ENCODE data around the gene FAM81A.
A peak's percentile ranks its signal among the peaks of the same experiment; 100 is the strongest.

Gene FAM81A

GRCh38 chr15:59492389-59493377 is 54.7 kb downstream of the FAM81A start:
- H3K27ac ChIP-seq (ENCODE audit: low read depth, low read length) = no peak overlapping the region
- no peak overlapping the region for H4K91ac ChIP-seq (ENCODE audit: low read depth, low read length)
- H4K8ac ChIP-seq (ENCODE audit: low read depth, low read length) = no peak overlapping the region
- no peak overlapping the region for H3K9ac ChIP-seq (ENCODE audit: low read length)
- H3K23ac ChIP-seq (ENCODE audit: low read length) = no peak overlapping the region
- no peak overlapping the region for H3K14ac ChIP-seq (ENCODE audit: low read length)
- H3K9me3 ChIP-seq (ENCODE audit: insufficient read depth, low read depth, low read length) = no peaks in the 10 kb centered on the region
- H3K4me3 ChIP-seq (ENCODE audit: low read depth, low read length) = no peak overlapping the region
- no peak overlapping the region for H4K12ac ChIP-seq (ENCODE audit: low read depth, low read length)
- H2BK5ac ChIP-seq (ENCODE audit: low read depth, low read length, poor library complexity) = no peak overlapping the region
- no peak overlapping the region for H2AFZ ChIP-seq (ENCODE audit: insufficient read depth, low read length, poor library complexity)
- no peak overlapping the region for H3K18ac ChIP-seq (ENCODE audit: low read length)
- no peaks in the 10 kb centered on the region for H3K27me3 ChIP-seq (ENCODE audit: insufficient read depth, low read length)
- H2BK120ac ChIP-seq (ENCODE audit: insufficient read depth, low read length, poor library complexity) = no peak overlapping the region
- H3K4ac ChIP-seq (ENCODE audit: low read depth, low read length) = no peak overlapping the region
- no peaks in the 10 kb centered on the region for H3K79me2 ChIP-seq (ENCODE audit: control insufficient read depth, insufficient read depth, low read length, poor library complexity)
- no peak overlapping the region for H2AK5ac ChIP-seq (ENCODE audit: low read length)
- H3K4me2 ChIP-seq (ENCODE audit: low read length) = no peak overlapping the region
- DNase-seq = peak; percentile 56 to 82
- H3K36me3 ChIP-seq (ENCODE audit: control insufficient read depth in 1 of 2, insufficient read depth in 2 of 2, low read length in 2 of 2) = no peaks in the 10 kb centered on the region
- no CpG with 5 or more reads among the region's 11 CpGs for whole genome bisulfite sequencing (ENCODE audit: extremely low coverage, insufficient coverage, insufficient read length)
- no peaks in the 10 kb centered on the region for H3K79me1 ChIP-seq (ENCODE audit: low read length)
- H3K4me1 ChIP-seq (ENCODE audit: control insufficient read depth in 1 of 2, insufficient read depth in 2 of 2, low read length in 2 of 2) = no peaks in the 10 kb centered on the region
- no peak overlapping the region for H2BK12ac ChIP-seq (ENCODE audit: low read length)

- Histone ChIP-seq H4K12ac (ENCODE audit: low read depth, low read length) (no peak overlapping the region), H3K23ac (ENCODE audit: low read length) (no peak overlapping the region), H3K79me2 (ENCODE audit: control insufficient read depth, insufficient read depth, low read length, poor library complexity) (no peaks in the 10 kb centered on the region), H2AK5ac (ENCODE audit: low read length) (no peak overlapping the region), H2BK120ac (ENCODE audit: insufficient read depth, low read length, poor library complexity) (no peak overlapping the region), H4K91ac (ENCODE audit: low read depth, low read length) (no peak overlapping the region), H3K79me1 (ENCODE audit: low read length) (no peaks in the 10 kb centered on the region), H3K9me3 (ENCODE audit: insufficient read depth, low read depth, low read length) (no peaks in the 10 kb centered on the region), H3K14ac (ENCODE audit: low read length) (no peak overlapping the region), H3K4ac (ENCODE audit: low read depth, low read length) (no peak overlapping the region), H2BK12ac (ENCODE audit: low read length) (no peak overlapping the region), H3K36me3 (ENCODE audit: control insufficient read depth in 1 of 2, insufficient read depth in 2 of 2, low read length in 2 of 2) (no peaks in the 10 kb centered on the region), H3K27me3 (ENCODE audit: insufficient read depth, low read length) (no peaks in the 10 kb centered on the region), H2AFZ (ENCODE audit: insufficient read depth, low read length, poor library complexity) (no peak overlapping the region), H2BK5ac (ENCODE audit: low read depth, low read length, poor library complexity) (no peak overlapping the region), H3K9ac (ENCODE audit: low read length) (no peak overlapping the region), H3K4me3 (ENCODE audit: low read depth, low read length) (no peak overlapping the region), H3K27ac (ENCODE audit: low read depth, low read length) (no peak overlapping the region), H3K4me2 (ENCODE audit: low read length) (no peak overlapping the region), H4K8ac (ENCODE audit: low read depth, low read length) (no peak overlapping the region), H3K4me1 (ENCODE audit: control insufficient read depth in 1 of 2, insufficient read depth in 2 of 2, low read length in 2 of 2) (no peaks in the 10 kb centered on the region), H3K18ac (ENCODE audit: low read length) (no peak overlapping the region)
- DNase-seq = peak; percentile 76 to 89
- no CpG with 5 or more reads among the region's 5 CpGs for WGBS (ENCODE audit: extremely low coverage, insufficient coverage, insufficient read length)
Measured at GRCh38 chr15:59501597-59501996, 63.6 kb downstream of the FAM81A start.

DNA sequence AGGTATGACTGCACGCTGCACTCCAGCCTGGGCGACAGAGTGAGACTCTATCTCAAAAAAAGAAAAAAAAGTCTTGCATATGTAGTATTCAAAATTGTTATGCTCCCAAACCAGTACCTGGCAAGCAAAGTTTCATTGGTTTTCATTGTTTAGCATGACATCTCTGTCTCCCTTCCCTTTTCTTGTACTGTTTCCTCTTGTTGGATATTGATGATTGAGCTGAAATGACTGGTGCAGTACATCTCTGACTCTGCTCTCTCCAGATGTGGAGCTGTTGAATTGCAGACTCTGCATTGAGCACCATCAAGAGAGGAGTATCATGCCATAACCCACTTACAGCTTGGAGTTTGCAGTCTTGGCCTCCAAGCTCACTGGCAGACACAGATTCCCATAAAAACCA is 77.2 kb downstream of the FAM81A start:
- Histone ChIP-seq H3K4me2 (ENCODE audit: low read length) (no peak overlapping the region), H2BK5ac (ENCODE audit: low read depth, low read length, poor library complexity) (no peak overlapping the region), H2AK5ac (ENCODE audit: low read length) (no peak overlapping the region), H3K9me3 (ENCODE audit: insufficient read depth, low read depth, low read length) (no peaks in the 10 kb centered on the region), H3K27ac (ENCODE audit: low read depth, low read length) (no peak overlapping the region), H3K79me1 (ENCODE audit: low read length) (no peaks in the 10 kb centered on the region), H3K18ac (ENCODE audit: low read length) (no peak overlapping the region), H4K8ac (ENCODE audit: low read depth, low read length) (no peak overlapping the region), H4K91ac (ENCODE audit: low read depth, low read length) (no peak overlapping the region), H3K27me3 (ENCODE audit: insufficient read depth, low read length) (no peaks in the 10 kb centered on the region), H3K4ac (ENCODE audit: low read depth, low read length) (no peak overlapping the region), H2AFZ (ENCODE audit: insufficient read depth, low read length, poor library complexity) (no peak overlapping the region), H3K14ac (ENCODE audit: low read length) (no peak overlapping the region), H3K36me3 (ENCODE audit: control insufficient read depth in 1 of 2, insufficient read depth in 2 of 2, low read length in 2 of 2) (no peaks in the 10 kb centered on the region), H3K4me1 (ENCODE audit: control insufficient read depth in 1 of 2, insufficient read depth in 2 of 2, low read length in 2 of 2) (no peaks in the 10 kb centered on the region), H2BK12ac (ENCODE audit: low read length) (no peak overlapping the region), H4K12ac (ENCODE audit: low read depth, low read length) (no peak overlapping the region), H3K4me3 (ENCODE audit: low read depth, low read length) (no peak overlapping the region), H3K9ac (ENCODE audit: low read length) (no peak overlapping the region), H3K23ac (ENCODE audit: low read length) (no peak overlapping the region), H2BK120ac (ENCODE audit: insufficient read depth, low read length, poor library complexity) (no peak overlapping the region), H3K79me2 (ENCODE audit: control insufficient read depth, insufficient read depth, low read length, poor library complexity) (no peaks in the 10 kb centered on the region)
- no peak for DNase-seq
- no CpG with 5 or more reads among the region's 2 CpGs for WGBS (ENCODE audit: extremely low coverage, insufficient coverage, insufficient read length)

DNA sequence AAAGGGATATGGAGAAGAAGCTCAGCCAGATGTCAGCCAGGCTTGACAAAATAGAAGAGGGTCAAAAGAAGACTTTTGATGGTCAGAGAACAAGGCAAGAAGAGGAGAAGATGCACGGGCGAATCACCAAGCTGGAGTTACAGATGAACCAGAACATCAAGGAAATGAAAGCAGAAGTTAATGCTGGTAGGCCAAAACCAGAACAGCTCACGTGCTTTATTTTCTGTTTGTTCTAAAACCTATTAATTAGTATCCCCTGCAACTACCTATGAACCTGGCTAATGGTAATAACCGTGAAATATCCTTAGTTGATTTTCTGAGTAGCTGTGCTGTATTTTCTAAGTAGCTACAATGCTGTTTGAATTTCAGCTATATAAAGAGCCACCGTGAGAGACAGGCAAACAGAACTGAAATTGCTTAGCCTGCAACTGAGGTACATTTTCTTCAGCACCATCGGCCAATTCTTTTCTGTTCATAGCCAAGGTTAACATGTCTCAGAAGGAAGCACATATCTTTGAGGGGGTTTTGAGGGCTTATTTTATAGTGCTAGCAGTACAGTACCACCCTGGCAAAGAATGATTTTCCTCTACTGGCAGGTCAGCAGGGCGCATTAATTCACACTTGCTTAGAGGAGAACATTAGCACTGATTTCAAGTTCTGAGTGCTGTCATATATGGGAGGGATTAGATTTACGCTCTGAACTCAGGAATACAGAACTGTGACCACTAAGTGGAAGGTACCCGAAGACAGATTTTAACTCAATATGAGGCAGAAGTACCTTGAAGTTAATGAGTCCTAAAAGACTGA is 78.9 kb downstream of the FAM81A start:
- Histone ChIP-seq H3K36me3 (ENCODE audit: control insufficient read depth in 1 of 2, insufficient read depth in 2 of 2, low read length in 2 of 2) (no peaks in the 10 kb centered on the region), H3K27me3 (ENCODE audit: insufficient read depth, low read length) (no peaks in the 10 kb centered on the region), H2BK5ac (ENCODE audit: low read depth, low read length, poor library complexity) (no peak overlapping the region), H3K79me1 (ENCODE audit: low read length) (no peaks in the 10 kb centered on the region), H3K9me3 (ENCODE audit: insufficient read depth, low read depth, low read length) (no peaks in the 10 kb centered on the region), H3K14ac (ENCODE audit: low read length) (no peak overlapping the region), H3K27ac (ENCODE audit: low read depth, low read length) (no peak overlapping the region), H4K12ac (ENCODE audit: low read depth, low read length) (no peak overlapping the region), H2AFZ (ENCODE audit: insufficient read depth, low read length, poor library complexity) (no peak overlapping the region), H3K23ac (ENCODE audit: low read length) (no peak overlapping the region), H2AK5ac (ENCODE audit: low read length) (no peak overlapping the region), H3K4me1 (ENCODE audit: control insufficient read depth in 1 of 2, insufficient read depth in 2 of 2, low read length in 2 of 2) (no peaks in the 10 kb centered on the region), H3K18ac (ENCODE audit: low read length) (no peak overlapping the region), H3K4me3 (ENCODE audit: low read depth, low read length) (no peak overlapping the region), H2BK12ac (ENCODE audit: low read length) (no peak overlapping the region), H3K9ac (ENCODE audit: low read length) (no peak overlapping the region), H4K91ac (ENCODE audit: low read depth, low read length) (no peak overlapping the region), H3K4me2 (ENCODE audit: low read length) (no peak overlapping the region), H3K79me2 (ENCODE audit: control insufficient read depth, insufficient read depth, low read length, poor library complexity) (no peaks in the 10 kb centered on the region), H4K8ac (ENCODE audit: low read depth, low read length) (no peak overlapping the region), H2BK120ac (ENCODE audit: insufficient read depth, low read length, poor library complexity) (no peak overlapping the region), H3K4ac (ENCODE audit: low read depth, low read length) (no peak overlapping the region)
- WGBS (ENCODE audit: extremely low coverage, insufficient coverage, insufficient read length) = no CpG with 5 or more reads among the region's 9 CpGs
- no peak for DNase-seq
